Measurements from ENCODE around the gene SLC50A1.

The SLC50A1 gene, protein sequence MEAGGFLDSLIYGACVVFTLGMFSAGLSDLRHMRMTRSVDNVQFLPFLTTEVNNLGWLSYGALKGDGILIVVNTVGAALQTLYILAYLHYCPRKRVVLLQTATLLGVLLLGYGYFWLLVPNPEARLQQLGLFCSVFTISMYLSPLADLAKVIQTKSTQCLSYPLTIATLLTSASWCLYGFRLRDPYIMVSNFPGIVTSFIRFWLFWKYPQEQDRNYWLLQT

DNA sequence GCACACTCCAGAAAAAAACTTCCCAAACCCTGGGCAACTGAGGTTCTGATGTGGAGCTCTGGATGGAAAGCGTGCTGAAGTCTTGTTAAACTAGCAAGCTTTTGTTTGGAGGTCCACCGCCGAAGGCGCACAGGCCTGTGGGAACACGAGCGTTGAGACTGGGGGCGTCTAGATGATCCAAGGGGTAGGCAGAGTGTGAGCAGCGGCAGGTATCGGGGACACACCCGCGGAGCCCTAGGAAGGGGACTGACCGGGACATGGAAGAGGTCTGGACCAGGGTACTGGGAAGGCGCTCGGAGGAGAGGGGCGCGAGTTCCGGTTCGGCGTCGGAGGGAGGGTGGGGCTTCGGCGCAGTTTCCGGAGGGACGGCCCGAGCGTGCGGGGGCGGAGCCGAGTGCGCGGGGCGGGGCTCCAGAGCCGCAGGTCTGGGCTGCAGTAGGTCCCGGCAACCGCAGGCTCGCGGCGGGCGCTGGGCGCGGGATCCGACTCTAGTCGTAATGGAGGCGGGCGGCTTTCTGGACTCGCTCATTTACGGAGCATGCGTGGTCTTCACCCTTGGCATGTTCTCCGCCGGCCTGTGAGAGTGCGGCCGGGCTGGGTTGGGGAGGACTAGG lies at the start of gene SLC50A1:
TSS of gene SLC50A1 (plus strand) at position 438 of the 614 bp plus-strand sequence. CDS start at position 498, 60 bp downstream.
- peak; percentile 93 for DNase-seq

DNA sequence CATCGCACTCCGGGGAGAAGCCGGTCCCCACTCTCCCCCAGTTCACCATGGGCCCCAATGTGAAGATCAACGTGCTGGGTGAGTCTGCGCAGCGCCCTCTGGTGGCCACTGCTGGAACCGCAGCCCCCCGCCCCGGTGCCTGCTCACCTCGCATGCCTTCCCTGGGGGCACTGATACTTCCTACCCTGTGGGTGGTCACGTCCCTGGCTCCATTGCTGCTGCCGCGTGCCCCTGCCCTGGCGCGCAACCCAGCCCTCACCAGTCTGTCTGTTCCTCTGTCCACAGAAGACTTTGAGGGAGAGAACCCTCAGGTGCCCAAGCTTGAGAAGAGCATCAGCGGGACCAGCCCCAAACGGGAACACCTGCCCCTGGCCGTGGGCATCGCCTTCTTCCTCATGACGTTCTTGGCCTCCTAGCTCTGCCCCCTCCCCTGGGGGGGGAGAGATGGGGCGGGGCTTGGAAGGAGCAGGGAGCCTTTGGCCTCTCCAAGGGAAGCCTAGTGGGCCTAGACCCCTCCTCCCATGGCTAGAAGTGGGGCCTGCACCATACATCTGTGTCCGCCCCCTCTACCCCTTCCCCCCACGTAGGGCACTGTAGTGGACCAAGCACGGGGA lies 49.4 kb upstream of the SLC50A1 start:
- DNase-seq: peak; percentile 81

DNA sequence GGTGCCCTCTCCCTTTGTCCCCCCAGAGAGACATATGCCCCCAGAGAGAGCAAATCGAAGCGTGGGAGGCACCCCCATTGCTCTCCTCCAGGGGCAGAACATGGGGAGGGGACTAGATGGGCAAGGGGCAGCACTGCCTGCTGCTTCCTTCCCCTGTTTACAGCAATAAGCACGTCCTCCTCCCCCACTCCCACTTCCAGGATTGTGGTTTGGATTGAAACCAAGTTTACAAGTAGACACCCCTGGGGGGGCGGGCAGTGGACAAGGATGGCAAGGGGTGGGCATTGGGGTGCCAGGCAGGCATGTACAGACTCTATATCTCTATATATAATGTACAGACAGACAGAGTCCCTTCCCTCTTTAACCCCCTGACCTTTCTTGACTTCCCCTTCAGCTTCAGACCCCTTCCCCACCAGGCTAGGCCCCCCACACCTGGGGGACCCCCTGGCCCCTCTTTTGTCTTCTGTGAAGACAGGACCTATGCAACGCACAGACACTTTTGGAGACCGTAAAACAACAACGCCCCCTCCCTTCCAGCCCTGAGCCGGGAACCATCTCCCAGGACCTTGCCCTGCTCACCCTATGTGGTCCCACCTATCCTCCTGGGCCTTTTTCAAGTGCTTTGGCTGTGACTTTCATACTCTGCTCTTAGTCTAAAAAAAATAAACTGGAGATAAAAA lies 48.7 kb upstream of the SLC50A1 start:
- DNase-seq: no peak

DNA sequence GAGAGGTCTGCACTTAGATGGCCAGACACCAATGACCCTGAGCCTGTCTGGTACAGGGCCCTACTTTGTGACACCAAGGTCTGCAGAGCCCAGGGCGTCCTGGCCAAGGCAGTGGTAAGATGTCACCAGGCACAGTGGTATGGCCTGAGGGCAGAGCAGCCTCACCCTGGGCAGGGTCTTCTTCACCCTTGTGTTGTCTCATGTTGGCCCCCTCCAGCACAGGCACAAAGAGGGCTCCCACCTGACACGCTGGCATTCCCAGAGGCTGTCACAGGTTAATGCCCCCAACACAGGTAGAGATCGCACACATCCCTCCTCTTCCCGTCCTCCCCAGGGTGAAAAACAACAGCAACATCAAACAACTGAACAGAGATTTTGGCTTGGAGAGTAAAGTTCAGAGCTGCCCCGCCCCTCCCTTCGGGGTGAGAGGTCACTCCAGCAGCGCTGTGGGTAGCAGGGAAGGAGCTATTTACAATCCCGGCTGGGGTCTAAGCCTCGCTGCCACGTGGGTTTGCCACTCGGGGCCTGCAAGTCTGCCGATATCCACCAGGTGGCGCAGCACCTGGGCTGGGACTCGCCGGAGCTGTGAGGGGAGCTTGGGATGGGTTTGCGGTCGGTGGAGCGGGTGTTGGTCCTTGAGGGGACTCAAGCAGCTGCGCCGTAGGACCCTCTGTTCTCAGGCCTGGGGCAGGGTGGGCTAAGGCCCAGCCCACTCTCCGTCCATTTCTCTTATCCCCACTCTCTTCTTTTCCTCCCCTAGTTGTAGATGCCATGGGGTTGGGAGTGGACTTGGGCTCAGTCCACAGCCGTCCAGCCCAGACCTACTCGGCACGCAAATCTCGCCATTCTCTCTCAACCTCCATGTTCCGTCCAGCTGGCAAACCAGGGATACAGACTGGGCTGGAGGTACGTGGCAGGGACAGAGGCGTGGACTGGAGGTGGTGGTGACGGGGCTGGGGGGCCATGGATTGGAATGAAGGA lies 44.3 kb upstream of the SLC50A1 start:
- peak; percentile 83 for DNase-seq

DNA sequence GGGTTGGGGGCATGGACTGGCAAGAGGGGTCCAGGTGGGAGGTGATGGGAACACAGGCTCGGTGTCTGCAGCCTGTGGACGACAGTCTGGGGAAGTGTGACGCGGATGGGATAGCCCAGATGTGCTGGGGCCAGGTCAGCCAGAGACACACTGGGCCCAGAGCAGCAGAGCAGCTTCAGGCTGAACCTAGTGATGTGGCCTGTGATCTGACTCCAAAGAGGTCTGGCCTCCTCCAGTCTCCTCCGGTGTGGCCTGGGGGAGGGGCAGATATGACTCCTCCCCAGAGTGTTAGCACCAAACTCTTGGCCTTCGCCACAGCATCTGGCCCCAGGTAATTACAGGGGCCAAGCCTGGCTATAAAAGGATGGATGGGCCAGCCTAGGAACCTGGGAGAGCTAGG lies 43.5 kb upstream of the SLC50A1 start:
- no peak for DNase-seq

DNA sequence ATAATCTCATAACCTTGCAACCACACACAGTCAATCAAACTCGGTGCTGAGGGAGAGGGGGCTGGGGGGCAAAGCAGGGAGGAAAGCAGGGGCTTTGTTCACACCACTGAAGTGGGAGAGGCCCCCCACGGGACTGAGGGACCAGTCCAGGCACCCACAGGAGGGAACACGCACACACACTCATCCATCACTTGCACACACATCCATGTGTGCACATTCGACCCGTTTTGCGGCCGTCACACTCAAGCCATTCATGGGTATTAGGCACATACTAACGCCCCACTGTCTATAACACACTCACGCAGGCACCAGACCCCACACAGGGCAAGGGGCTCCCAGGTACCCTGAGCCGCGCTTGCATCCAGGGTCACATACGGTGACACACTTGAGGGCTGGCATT lies 43.0 kb upstream of the SLC50A1 start:
- no peak for DNase-seq

DNA sequence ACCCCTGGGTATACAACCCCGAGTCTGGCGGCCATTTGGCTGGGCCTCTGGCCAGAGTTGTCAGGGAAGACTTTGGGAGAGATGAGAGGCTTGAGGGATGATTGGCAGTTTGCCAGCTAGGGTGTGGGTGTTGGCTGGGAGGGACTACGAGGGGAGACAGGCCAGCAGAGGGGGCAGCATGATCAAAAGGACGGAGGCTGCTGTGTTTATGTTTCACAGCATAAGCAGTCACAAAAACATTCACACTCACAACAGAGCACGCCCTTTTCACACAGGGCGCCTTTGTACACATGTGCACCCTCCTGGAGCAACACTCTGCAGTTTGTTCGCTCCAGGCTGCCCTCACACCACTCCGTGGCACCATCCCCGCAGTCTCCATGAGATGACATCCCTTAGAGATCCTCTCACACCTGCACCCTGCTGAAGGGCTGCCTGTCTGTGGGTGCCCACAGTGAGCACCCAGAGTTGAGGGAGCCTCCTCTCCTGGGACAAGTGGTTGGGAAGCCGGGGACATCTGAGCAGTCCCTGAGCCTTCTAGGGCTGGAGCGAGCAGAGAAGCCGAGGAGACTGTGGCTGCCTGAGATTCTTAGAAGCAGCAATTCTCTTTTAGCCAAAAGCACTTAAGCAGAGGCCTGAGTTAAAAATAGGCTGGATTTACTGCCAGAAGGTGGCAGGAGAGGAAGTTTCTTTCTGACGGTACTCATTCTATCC lies 41.6 kb upstream of the SLC50A1 start:
- no peak for DNase-seq

DNA sequence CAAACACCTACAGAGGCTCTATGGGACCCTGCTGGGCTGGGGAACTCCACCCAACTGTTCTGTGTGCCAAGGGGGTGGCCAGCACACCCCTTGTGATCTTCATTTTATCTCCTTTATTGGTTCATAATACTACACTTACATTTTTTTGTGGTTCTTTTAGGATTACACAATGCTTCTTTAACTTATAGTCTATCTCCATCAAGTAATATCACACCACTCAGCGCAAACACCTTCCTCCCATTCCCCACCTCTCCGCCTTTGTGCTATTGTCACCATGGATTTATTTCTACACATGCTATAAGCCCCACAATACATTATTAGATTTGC lies 41.1 kb upstream of the SLC50A1 start:
- no peak for DNase-seq

DNA sequence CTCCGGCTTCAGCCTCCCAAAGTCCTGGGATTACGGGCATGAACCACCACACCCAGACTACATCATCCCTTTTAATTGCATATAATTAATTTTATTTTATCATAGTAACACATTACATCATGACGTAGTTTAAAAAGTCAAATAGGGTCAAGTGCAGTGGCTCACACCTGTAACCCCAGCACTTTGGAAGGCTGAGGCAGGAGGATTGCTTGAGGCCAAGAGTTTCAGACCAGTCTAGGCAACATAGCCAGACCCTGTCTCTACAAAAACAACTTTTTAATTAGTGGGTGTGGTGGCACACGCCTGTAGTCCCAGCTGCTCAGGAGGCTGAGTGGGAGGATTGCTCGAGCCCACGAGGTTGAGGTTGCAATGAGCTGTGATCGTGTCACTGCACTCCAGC lies 36.3 kb upstream of the SLC50A1 start:
- no peak for DNase-seq

DNA sequence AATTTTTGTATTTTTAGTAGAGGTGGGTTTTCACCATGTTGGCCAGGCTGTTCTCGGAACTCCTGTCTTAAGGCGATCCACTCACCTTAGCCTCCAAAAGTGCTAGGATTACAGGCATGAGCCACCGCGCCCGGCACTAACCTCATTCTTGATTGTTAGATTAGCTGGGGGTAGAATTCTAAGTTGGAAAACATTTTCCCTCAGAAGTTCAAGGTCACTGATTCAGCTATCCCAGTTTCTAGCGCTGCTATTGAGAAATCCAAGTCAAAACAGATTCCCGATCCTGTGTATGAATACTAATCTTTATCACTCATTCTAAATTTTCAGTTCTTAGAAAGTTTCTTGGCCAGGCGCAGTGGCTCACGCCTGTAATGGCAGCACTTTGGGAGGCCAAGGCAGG lies 32.3 kb upstream of the SLC50A1 start:
- DNase-seq: no peak

DNA sequence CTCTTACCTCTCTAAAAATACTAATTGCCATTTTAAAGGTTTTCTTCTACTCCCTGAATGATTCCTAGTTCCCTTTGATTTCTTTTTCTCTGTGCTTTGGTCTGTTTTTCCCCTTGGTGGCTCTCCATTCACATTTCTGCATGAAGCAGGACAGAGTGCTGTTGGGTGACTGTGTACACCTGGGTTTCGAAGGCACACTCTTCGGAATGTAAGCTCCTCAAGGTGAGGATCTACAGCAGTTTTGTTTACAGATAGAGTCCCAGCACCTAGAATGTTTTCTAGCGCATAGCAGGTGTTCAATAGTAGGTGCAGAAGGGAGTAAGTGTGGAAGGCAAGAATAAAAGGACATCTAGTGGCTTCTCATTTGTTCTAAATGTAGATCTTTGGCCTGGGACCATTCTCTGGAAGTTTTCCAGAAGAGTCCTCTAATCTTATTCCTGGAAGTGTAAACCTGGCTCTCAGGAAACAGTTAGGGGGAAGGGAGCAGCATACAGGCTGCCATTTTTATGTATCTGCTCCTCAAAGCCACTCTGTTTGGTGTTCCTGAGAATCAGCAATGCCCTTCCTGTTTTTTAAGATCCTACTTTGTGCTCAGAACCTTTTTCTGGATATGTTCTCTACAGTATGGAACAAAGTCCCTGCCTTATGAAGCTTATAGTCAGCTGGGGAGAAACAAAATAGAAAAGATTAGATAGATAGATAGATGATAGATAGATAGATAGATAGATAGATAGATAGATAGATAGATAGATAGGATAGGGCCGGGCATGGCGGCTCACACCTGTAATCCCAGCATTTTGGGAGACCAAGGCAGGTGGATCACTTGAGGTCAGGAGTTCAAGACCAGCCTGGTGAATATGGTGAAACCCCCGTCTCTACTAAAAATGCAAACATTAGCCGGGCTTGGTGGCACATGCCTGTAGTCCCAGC lies 30.8 kb upstream of the SLC50A1 start:
- DNase-seq: no peak

DNA sequence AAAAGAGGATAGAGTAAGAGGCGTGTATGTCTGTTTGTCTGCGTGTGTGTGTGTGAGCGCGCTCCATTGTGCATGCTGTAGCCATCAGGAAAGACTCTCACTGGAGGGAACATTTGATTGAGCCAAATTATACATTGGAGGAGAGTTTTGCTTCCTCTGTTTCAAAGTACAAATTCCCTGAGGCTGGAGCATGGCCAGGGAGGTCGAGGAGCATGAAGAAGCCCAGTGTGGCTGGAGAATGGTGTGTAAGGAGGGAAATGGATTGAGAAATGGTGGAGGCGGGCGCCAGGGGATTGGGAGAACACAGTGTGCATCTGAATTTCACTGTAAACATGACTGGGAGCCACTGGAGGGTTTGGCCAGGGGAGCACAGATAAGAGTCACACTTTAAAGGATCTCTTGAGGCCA lies 30.0 kb upstream of the SLC50A1 start:
- no peak for DNase-seq

DNA sequence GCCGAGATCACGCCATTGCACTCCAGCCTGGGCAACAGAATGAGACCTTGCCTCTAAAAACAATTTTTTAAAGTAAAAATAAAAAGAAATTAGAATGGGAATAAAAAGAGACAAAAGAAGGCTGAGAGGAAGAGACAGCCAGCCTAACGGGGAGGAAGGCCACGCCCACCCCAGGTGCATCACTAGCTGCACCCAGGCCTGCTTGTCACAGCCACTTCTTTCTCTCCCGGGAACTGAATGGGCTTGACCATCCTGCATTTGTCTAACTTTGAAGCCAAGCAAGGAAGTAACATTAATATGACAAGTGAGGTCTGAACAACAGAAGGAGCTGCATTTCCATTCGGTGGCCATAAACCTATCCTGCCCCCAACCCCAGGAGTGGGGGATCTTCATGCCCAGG lies 28.8 kb upstream of the SLC50A1 start:
- no peak for DNase-seq

DNA sequence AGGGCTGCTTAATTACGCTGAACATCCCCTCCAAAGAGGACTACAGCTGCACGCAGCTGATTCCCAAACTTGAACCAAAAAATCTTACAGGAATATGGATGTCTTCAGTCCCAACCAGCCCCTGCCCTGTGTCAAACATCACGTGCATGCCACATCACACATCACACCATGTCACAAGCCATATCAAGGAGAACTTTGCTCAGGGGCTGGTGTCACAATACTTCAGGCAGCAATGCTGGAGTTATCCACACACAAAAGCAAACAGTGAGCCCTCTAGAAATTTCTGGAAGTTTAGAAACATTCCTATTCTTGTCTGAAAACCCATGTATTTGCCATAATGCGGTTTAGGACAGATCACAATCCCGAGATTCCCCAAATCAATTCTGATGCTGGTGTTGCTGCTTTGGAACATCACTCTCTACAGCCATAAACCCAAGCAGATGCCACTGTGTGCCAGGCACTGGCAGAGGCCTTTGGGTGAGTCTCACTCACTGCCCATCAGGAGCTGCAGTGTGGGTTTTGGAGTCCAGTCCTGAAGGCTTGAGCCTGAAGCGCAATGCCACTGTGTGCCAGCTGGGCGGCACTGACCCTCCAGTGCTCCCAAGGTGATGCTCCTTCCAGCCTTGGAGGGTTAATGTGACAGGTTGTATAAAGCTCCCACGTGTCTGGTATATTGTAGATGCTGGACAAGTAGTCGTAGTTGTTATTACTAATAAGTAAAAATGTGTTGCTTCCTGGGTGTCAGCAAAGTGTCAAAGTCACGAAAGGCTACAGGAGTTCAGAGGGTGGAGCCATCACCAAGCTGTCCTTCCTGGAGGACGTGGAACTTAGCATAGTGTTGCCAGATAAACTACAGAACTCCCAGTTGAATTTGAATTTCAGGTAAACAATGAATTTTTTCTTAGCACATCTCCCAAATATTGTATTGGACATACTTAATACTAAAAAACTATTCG lies 28.1 kb upstream of the SLC50A1 start:
- no peak for DNase-seq

DNA sequence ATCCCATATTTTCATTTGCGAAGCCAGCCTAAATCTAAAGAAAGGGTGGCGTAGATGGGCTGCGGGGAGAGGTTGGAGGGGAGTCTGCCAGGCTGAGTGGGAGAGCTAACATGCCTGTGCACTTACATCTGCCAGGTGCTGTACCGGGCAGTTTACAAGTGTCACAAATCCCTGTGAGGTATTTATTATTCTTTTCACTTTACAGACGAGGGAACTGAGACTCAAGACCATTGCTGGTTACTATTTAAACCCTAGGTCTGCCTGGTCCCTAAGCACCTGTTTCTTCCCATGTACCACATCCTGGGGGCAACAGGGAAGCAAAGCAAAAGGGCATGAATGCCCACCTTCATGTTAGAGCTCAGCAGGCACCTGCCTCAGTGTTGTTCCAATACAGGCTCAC lies 27.4 kb upstream of the SLC50A1 start:
- DNase-seq: no peak

DNA sequence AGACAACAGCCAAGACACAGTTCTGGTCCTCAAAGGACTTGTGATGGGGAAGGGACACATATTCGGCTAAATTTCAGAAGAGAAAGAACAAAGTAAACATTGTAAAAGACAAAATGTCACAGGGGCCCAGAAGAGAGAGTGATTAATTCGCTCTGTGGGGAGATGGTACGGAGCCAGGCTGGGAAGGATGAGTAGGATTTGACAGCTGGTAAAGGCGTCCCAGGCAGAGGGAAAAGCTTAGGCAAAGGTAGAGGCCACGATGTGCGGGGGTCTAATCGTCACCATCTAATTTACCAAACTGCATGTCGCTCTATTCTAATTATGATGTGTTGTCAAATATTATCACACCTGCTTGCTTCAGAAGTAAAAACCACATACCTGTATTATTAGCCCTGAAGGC lies 25.3 kb upstream of the SLC50A1 start:
- DNase-seq: no peak

DNA sequence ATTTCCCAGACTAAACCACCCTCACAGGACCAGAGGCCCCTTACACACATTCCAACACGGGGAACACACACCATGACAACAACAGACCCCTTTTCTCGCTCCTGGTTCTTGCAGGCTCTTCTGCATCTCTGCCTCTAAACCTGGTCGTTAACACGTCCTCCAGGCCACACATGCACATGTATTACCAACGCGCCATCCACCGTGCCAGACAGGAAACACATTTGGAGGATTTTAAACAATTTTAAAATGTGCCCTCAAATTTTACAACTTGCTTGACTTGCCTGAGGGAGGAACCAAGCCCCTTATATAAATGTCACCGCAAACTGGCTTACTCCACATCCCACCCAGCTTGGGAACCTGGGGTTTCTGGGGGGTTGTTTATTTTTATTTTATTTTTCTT lies 24.8 kb upstream of the SLC50A1 start:
- DNase-seq: no peak

DNA sequence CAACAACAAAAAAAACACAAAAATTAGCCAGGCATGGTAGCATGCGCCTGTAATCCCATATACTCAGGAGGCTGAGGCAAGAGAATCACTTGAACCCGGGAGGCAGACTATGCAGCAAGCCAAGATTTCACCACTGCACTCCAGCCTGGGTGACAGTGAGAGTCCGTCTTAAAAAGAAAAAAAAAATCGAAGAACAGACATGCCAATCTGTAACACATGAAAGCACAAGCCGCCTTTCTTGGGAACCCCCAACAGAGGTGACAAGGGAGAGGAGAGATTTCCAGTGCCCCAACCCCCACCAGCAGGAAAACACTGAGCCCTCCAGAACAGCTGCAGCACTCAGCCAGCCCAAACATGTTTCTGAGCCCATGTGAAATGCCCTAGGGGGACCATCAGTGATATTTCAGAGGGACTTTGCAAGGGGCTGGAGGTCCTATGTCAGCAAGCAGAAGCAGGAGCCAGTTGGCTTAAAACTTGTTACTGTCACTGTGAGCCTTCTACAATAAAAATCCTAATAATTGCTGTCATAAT lies 22.1 kb upstream of the SLC50A1 start:
- no peak for DNase-seq

DNA sequence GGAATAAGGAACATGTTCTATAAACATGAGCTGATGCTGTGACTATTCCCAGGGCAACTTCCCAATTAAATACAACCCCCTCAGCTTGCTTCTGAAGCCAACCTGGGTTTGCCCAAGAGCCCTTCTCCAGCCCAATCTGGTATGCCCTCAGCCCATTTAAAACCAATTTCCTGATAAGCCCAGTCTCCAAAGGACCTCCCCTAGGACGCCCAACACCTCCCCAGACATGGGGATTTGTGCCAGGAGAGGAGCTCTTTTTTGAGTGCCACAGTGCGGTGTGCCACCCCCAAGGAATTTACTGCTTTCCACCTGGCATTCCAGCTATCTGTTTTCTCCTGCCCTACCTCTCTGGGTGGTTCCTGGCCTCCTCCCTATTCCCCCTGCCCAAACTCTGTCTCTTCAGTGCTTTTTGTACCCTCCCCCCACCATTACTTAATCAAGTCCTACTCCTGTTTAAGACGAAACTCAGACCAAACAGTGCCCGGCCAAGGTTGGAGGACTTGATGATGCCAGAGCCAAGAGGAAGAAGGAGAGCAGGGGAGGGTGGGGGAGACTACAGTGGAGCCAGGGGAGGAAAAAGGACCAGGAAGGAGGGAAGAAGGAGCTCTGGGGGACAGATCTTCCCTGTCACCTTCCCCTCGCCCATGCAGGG lies 19.4 kb upstream of the SLC50A1 start:
- no peak for DNase-seq

Data from stimulated activated CD4-positive, alpha-beta T cell treated with anti-CD3 and anti-CD28 coated beads, Interleukin-4, amount 100 ng/mL, for 1 hour (primary cell).